Measurements from ENCODE around the gene PIP5K1B.
"Not testable (repeated sequence)": the region's sequence is repeated elsewhere in the genome, so short reads cannot be mapped to it uniquely, and the experiment has no call there.

PIP5K1B gene

DNA sequence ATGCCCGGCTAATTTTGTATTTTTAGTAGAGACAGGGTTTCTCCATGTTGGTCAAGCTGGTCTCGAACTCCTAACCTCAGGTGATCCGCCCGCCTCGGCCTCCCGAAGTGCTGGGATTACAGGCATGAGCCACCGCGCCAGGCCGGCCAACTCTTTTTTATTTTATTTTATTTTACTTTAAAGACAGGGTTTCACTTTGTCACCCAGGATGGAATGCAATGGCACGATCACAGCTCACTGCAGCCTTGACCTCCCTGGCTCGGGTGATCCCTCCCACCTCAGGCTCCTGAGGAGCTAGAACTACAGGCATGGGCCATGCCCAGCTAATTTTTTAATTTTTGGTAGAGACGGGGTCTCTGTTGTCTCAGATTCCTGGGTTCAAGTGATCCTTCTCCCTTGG lies 345.9 kb downstream of the PIP5K1B start:
- H3K79me1 ChIP-seq (ENCODE audit: low read depth, low read length); H3K27me3 ChIP-seq (ENCODE audit: control insufficient read depth in 3 of 3, insufficient read depth in 3 of 3, low read depth in 1 of 3, low read length in 3 of 3); H4K91ac ChIP-seq (ENCODE audit: low read depth, low read length, poor library complexity); H3K9me3 ChIP-seq (replicated peaks in 1 of 2; ENCODE audit: control insufficient read depth in 2 of 2, insufficient read depth in 1 of 2, low read depth in 1 of 2, low read length in 2 of 2); H2BK15ac ChIP-seq (ENCODE audit: low read length); DNase-seq (ENCODE audit: low spot score); H2AFZ ChIP-seq (ENCODE audit: low read length); H2BK120ac ChIP-seq (ENCODE audit: low read depth, low read length); H3K18ac ChIP-seq (ENCODE audit: low read length); H3K14ac ChIP-seq (ENCODE audit: low read length); H3K4me2 ChIP-seq (ENCODE audit: insufficient read depth, low read length, poor library complexity, severe bottlenecking); H3K23ac ChIP-seq (ENCODE audit: low read depth, low read length, poor library complexity); H3K27ac ChIP-seq (replicated peaks; ENCODE audit: low read length); H3K9ac ChIP-seq (ENCODE audit: low read depth, low read length, poor library complexity); H2BK12ac ChIP-seq (ENCODE audit: low read length); H3K4me3 ChIP-seq (ENCODE audit: low read length in 2 of 2); H3K4ac ChIP-seq (ENCODE audit: low read length); H4K8ac ChIP-seq (ENCODE audit: low read depth, low read length); H2BK5ac ChIP-seq (ENCODE audit: low read length); H2AK5ac ChIP-seq (ENCODE audit: low read depth, low read length); H3K4me1 ChIP-seq (ENCODE audit: control insufficient read depth in 2 of 2, insufficient read depth in 1 of 2, low read depth in 1 of 2, low read length in 2 of 2): not testable (repeated sequence)
- no CpG with 5 or more reads among the region's 12 CpGs for WGBS, 2 donors (ENCODE audit: extremely low coverage in 2 of 2, insufficient read length in 2 of 2, insufficient replicate concordance in 1 of 2)
- peaks cover 18 to 68% of the 10 kb centered on the region in 2 donors for H3K36me3 ChIP-seq (replicated peaks in 1 of 2; ENCODE audit: control insufficient read depth in 2 of 2, insufficient read depth in 2 of 2, low read length in 2 of 2)

DNA sequence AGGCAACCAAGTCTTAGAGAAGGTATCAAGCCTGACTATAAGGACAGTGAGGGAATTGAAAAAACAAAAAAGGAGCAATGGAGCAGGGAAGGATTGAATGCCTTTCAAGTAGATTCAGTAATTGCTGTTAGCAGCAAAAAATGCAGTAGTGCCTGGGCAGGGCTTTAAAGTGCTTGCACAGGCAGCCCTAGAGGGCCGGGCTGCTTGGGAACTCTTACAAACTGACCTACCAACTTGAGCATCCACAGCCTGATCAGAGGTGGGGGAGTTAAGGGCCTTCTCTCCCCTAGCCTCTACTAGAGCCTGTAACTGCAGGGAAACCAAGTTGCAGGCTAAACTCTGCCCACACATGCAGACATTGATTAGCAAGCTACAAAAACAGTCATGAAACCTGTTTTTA lies 349.9 kb downstream of the PIP5K1B start:
- Histone ChIP-seq H3K23ac (ENCODE audit: low read depth, low read length, poor library complexity) (no peak overlapping the region), H3K9me3 (replicated peaks in 1 of 2; ENCODE audit: control insufficient read depth in 2 of 2, insufficient read depth in 1 of 2, low read depth in 1 of 2, low read length in 2 of 2) (no peaks in the 10 kb centered on the region), H2BK120ac (ENCODE audit: low read depth, low read length) (no peak overlapping the region), H3K4me2 (ENCODE audit: insufficient read depth, low read length, poor library complexity, severe bottlenecking) (no peak overlapping the region), H3K18ac (ENCODE audit: low read length) (no peak overlapping the region), H2BK15ac (ENCODE audit: low read length) (no peak overlapping the region), H3K9ac (ENCODE audit: low read depth, low read length, poor library complexity) (no peak overlapping the region), H2AK5ac (ENCODE audit: low read depth, low read length) (no peak overlapping the region), H2BK5ac (ENCODE audit: low read length) (no peak overlapping the region), H2AFZ (ENCODE audit: low read length) (no peak overlapping the region), H4K91ac (ENCODE audit: low read depth, low read length, poor library complexity) (no peak overlapping the region), H3K4ac (ENCODE audit: low read length) (no peak overlapping the region), H3K79me1 (ENCODE audit: low read depth, low read length) (no peaks in the 10 kb centered on the region), H3K36me3 (replicated peaks in 1 of 2; ENCODE audit: control insufficient read depth in 2 of 2, insufficient read depth in 2 of 2, low read length in 2 of 2) (peaks cover 8 to 60% of the 10 kb centered on the region in 2 donors), H3K4me1 (ENCODE audit: control insufficient read depth in 2 of 2, insufficient read depth in 1 of 2, low read depth in 1 of 2, low read length in 2 of 2) (no peaks in the 10 kb centered on the region), H3K27me3 (ENCODE audit: control insufficient read depth in 3 of 3, insufficient read depth in 3 of 3, low read depth in 1 of 3, low read length in 3 of 3) (no peaks in the 10 kb centered on the region), H3K14ac (ENCODE audit: low read length) (no peak overlapping the region), H2BK12ac (ENCODE audit: low read length) (no peak overlapping the region), H4K8ac (ENCODE audit: low read depth, low read length) (no peak overlapping the region), H3K27ac (replicated peaks; ENCODE audit: low read length) (no peak overlapping the region), H3K4me3 (ENCODE audit: low read length in 2 of 2) (no peak overlapping the region)
- WGBS, 2 donors (ENCODE audit: extremely low coverage in 2 of 2, insufficient read length in 2 of 2, insufficient replicate concordance in 1 of 2) = no CpG with 5 or more reads among the region's 1 CpG
- no peak for DNase-seq (ENCODE audit: low spot score)

DNA sequence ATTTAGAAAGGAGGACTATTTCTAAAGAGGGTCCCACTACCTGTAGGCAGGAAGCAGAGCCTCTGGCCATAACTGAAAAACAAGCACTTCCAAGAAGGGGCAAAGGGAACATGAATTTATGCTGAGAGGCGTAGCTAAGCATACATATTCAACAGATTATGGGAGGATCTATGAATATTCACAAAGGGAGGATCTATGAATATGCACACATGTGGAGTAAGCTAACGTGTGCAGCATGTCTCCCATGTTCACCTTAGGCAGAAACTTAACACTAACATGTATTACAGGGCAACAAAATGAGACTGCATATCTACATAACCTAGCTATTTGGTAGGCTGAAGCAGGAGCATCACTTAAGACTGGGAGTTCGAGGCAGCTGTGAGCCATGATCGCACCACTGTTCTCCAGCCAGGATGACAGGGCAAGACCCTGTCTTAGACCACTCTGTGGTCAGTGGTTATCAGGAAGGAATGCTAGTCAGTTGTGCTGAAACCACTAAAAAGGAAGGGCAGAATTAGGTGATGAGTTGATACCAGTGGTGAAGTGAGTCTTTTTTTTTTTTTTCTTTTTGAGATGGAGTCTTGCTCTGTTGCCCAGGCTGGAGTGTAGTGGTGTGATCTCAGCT lies 351.3 kb downstream of the PIP5K1B start:
- Histone ChIP-seq H2AK5ac (ENCODE audit: low read depth, low read length) (no peak overlapping the region), H3K4me2 (ENCODE audit: insufficient read depth, low read length, poor library complexity, severe bottlenecking) (no peak overlapping the region), H3K4me1 (ENCODE audit: control insufficient read depth in 2 of 2, insufficient read depth in 1 of 2, low read depth in 1 of 2, low read length in 2 of 2) (no peaks in the 10 kb centered on the region), H3K23ac (ENCODE audit: low read depth, low read length, poor library complexity) (no peak overlapping the region), H2AFZ (ENCODE audit: low read length) (no peak overlapping the region), H2BK12ac (ENCODE audit: low read length) (no peak overlapping the region), H3K18ac (ENCODE audit: low read length) (no peak overlapping the region), H3K79me1 (ENCODE audit: low read depth, low read length) (no peaks in the 10 kb centered on the region), H3K27me3 (ENCODE audit: control insufficient read depth in 3 of 3, insufficient read depth in 3 of 3, low read depth in 1 of 3, low read length in 3 of 3) (no peaks in the 10 kb centered on the region), H3K4me3 (ENCODE audit: low read length in 2 of 2) (no peak overlapping the region), H3K36me3 (replicated peaks in 1 of 2; ENCODE audit: control insufficient read depth in 2 of 2, insufficient read depth in 2 of 2, low read length in 2 of 2) (peaks cover 11 to 66% of the 10 kb centered on the region in 2 donors), H3K27ac (replicated peaks; ENCODE audit: low read length) (no peak overlapping the region), H3K9me3 (replicated peaks in 1 of 2; ENCODE audit: control insufficient read depth in 2 of 2, insufficient read depth in 1 of 2, low read depth in 1 of 2, low read length in 2 of 2) (no peaks in the 10 kb centered on the region), H4K8ac (ENCODE audit: low read depth, low read length) (no peak overlapping the region), H3K4ac (ENCODE audit: low read length) (no peak overlapping the region), H3K14ac (ENCODE audit: low read length) (no peak overlapping the region), H2BK5ac (ENCODE audit: low read length) (no peak overlapping the region), H2BK15ac (ENCODE audit: low read length) (no peak overlapping the region), H3K9ac (ENCODE audit: low read depth, low read length, poor library complexity) (no peak overlapping the region), H2BK120ac (ENCODE audit: low read depth, low read length) (no peak overlapping the region), H4K91ac (ENCODE audit: low read depth, low read length, poor library complexity) (no peak overlapping the region)
- no peak for DNase-seq (ENCODE audit: low spot score)
- no CpG with 5 or more reads among the region's 4 CpGs for WGBS, 2 donors (ENCODE audit: extremely low coverage in 2 of 2, insufficient read length in 2 of 2, insufficient replicate concordance in 1 of 2)

DNA sequence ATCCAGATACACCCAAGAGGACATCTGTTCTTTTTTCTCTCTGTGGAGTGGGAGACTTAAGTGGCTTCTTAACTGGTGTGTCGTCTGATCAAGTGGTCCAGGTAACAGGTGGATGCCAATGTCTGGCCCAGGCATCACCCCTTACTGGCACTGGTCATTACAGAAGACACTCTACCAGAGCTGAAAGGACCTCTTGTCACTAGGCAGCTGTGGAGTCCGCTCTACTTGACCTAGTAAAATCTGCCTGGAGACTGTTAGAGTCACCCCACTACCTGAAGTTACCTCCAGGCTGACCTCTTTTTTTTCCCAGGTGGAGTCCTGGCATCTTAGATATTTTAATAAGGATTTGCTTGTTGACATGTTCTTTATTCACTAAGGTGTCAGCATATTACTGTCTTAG lies 353.1 kb downstream of the PIP5K1B start:
- Histone ChIP-seq H3K18ac (ENCODE audit: low read length) (no peak overlapping the region), H4K8ac (ENCODE audit: low read depth, low read length) (no peak overlapping the region), H3K4me1 (ENCODE audit: control insufficient read depth in 2 of 2, insufficient read depth in 1 of 2, low read depth in 1 of 2, low read length in 2 of 2) (no peaks in the 10 kb centered on the region), H3K27me3 (ENCODE audit: control insufficient read depth in 3 of 3, insufficient read depth in 3 of 3, low read depth in 1 of 3, low read length in 3 of 3) (no peaks in the 10 kb centered on the region), H3K23ac (ENCODE audit: low read depth, low read length, poor library complexity) (no peak overlapping the region), H3K4ac (ENCODE audit: low read length) (no peak overlapping the region), H3K4me2 (ENCODE audit: insufficient read depth, low read length, poor library complexity, severe bottlenecking) (no peak overlapping the region), H3K27ac (replicated peaks; ENCODE audit: low read length) (no peak overlapping the region), H4K91ac (ENCODE audit: low read depth, low read length, poor library complexity) (no peak overlapping the region), H2BK15ac (ENCODE audit: low read length) (no peak overlapping the region), H3K9ac (ENCODE audit: low read depth, low read length, poor library complexity) (no peak overlapping the region), H2BK120ac (ENCODE audit: low read depth, low read length) (no peak overlapping the region), H2AK5ac (ENCODE audit: low read depth, low read length) (no peak overlapping the region), H3K4me3 (ENCODE audit: low read length in 2 of 2) (no peak overlapping the region), H3K14ac (ENCODE audit: low read length) (no peak overlapping the region), H2BK12ac (ENCODE audit: low read length) (no peak overlapping the region), H2BK5ac (ENCODE audit: low read length) (no peak overlapping the region), H2AFZ (ENCODE audit: low read length) (no peak overlapping the region), H3K79me1 (ENCODE audit: low read depth, low read length) (no peaks in the 10 kb centered on the region), H3K36me3 (replicated peaks in 1 of 2; ENCODE audit: control insufficient read depth in 2 of 2, insufficient read depth in 2 of 2, low read length in 2 of 2) (peaks cover 11 to 66% of the 10 kb centered on the region in 2 donors), H3K9me3 (replicated peaks in 1 of 2; ENCODE audit: control insufficient read depth in 2 of 2, insufficient read depth in 1 of 2, low read depth in 1 of 2, low read length in 2 of 2) (no peaks in the 10 kb centered on the region)
- no peak for DNase-seq (ENCODE audit: low spot score)
- no CpG with 5 or more reads among the region's 2 CpGs for WGBS, 2 donors (ENCODE audit: extremely low coverage in 2 of 2, insufficient read length in 2 of 2, insufficient replicate concordance in 1 of 2)
